ENCODE measurements around the gene ADH7. TPM values are rescaled to one million over a fixed set of nuclear protein-coding genes. Genes with fewer than 3 reads are reported as not detected.

Gene ADH7
- total RNA-seq, 4 donors from 2014 or later, result 0.13 to 9.9 (median 1.2) TPM; not detected in 1

- peaks cover 3 to 41% (median 15%) of the 10 kb centered on the region in 3 donors for H3K4me1 ChIP-seq
- H3K27me3 ChIP-seq, result no peaks in the 10 kb centered on the region
- 8 to 12% methylated on average over 5 of the region's 5 CpGs for WGBS, 2 donors (ENCODE audit: low coverage in 1 of 2)
- no peak overlapping the region for H3K4me3 ChIP-seq
- H3K36me3 ChIP-seq, result no peaks in the 10 kb centered on the region
- H3K27ac ChIP-seq, result peak overlapping the region; percentile 83 to 89 (median 86)
- TF ChIP-seq POLR2AphosphoS5 (IDR thresholded peaks at IDR 0.05), result peak; percentile 96
- no peak for TF ChIP-seq EP300 (IDR thresholded peaks at IDR 0.05)
- ATAC-seq, result peak; percentile 94
- peaks cover 0 to 4% (median 0%) of the 10 kb centered on the region in 3 donors for H3K9me3 ChIP-seq
Measured at GRCh38 chr4:99383833-99384392, 51.2 kb downstream of the ADH7 start.

DNA sequence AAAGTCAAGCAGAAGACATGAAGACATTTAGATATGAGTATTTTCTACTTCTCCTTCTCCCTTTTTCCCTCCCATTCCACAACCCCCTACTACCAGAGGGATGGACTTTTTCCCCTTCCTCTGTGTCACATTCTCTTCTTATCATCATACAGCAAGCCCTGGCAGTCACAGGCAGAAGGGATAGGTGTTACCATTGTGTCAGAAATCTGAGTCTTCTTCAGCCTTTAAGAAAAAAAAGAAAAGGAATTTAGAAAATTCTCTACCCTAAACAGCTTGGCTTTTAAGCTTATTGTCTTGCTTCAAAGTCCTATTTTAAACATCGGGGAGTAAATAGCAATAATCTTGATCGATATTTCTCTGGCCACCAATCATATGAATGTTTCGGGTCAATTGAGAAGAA lies 51.7 kb downstream of the ADH7 start:
- Histone ChIP-seq H3K9me3 (no peaks in the 10 kb centered on the region), H3K4me3 (no peak overlapping the region), H3K36me3 (no peaks in the 10 kb centered on the region), H3K27me3 (no peaks in the 10 kb centered on the region), H3K27ac (peak overlapping the region; percentile 83 to 89 (median 86)), H3K4me1 (peaks cover 3 to 41% (median 15%) of the 10 kb centered on the region in 3 donors)
- ATAC-seq, result peak; percentile 31
- WGBS, 2 donors (ENCODE audit: low coverage in 1 of 2), result 56 to 73% methylated on average over 3 of the region's 3 CpGs
- no peak for TF ChIP-seq POLR2A (IDR thresholded peaks at IDR 0.05)
- TF ChIP-seq, protein P1, sequence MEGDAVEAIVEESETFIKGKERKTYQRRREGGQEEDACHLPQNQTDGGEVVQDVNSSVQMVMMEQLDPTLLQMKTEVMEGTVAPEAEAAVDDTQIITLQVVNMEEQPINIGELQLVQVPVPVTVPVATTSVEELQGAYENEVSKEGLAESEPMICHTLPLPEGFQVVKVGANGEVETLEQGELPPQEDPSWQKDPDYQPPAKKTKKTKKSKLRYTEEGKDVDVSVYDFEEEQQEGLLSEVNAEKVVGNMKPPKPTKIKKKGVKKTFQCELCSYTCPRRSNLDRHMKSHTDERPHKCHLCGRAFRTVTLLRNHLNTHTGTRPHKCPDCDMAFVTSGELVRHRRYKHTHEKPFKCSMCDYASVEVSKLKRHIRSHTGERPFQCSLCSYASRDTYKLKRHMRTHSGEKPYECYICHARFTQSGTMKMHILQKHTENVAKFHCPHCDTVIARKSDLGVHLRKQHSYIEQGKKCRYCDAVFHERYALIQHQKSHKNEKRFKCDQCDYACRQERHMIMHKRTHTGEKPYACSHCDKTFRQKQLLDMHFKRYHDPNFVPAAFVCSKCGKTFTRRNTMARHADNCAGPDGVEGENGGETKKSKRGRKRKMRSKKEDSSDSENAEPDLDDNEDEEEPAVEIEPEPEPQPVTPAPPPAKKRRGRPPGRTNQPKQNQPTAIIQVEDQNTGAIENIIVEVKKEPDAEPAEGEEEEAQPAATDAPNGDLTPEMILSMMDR (IDR thresholded peaks at IDR 0.05), result no peak
- TF ChIP-seq EP300 (IDR thresholded peaks at IDR 0.05), result no peak
- no peak for TF ChIP-seq POLR2AphosphoS5 (IDR thresholded peaks at IDR 0.05)

- ATAC-seq, result no peak
- peaks cover 3 to 41% (median 15%) of the 10 kb centered on the region in 3 donors for H3K4me1 ChIP-seq
- 70 to 75% methylated on average over 1 of the region's 1 CpG for WGBS, 2 donors (ENCODE audit: low coverage in 1 of 2)
- H3K36me3 ChIP-seq, result no peaks in the 10 kb centered on the region
- TF ChIP-seq EP300 (IDR thresholded peaks at IDR 0.05) (no peak), POLR2A (IDR thresholded peaks at IDR 0.05) (no peak), POLR2AphosphoS5 (IDR thresholded peaks at IDR 0.05) (no peak)
- TF ChIP-seq, protein P1 (IDR thresholded peaks at IDR 0.05), result no peak
- peak overlapping the region; percentile 83 to 89 (median 86) for H3K27ac ChIP-seq
- no peaks in the 10 kb centered on the region for H3K9me3 ChIP-seq
- H3K27me3 ChIP-seq, result no peaks in the 10 kb centered on the region
- no peak overlapping the region for H3K4me3 ChIP-seq
Measured at GRCh38 chr4:99382745-99383360, 52.3 kb downstream of the ADH7 start.

- no peak for ATAC-seq
- Histone ChIP-seq H3K4me3 (no peak overlapping the region), H3K4me1 (peaks cover 3 to 47% (median 15%) of the 10 kb centered on the region in 3 donors), H3K27me3 (no peaks in the 10 kb centered on the region), H3K27ac (peak overlapping the region; percentile 4 to 89 (median 68)), H3K9me3 (no peaks in the 10 kb centered on the region), H3K36me3 (no peaks in the 10 kb centered on the region)
- no peak for TF ChIP-seq POLR2A (IDR thresholded peaks at IDR 0.05)
- TF ChIP-seq POLR2AphosphoS5 (IDR thresholded peaks at IDR 0.05), result no peak
- TF ChIP-seq, protein P1 (IDR thresholded peaks at IDR 0.05), result no peak
- no peak for TF ChIP-seq EP300 (IDR thresholded peaks at IDR 0.05)
- 12 to 22% methylated on average over 1 of the region's 1 CpG for WGBS, 2 donors (ENCODE audit: low coverage in 1 of 2)
Measured at GRCh38 chr4:99381588-99382175, 53.5 kb downstream of the ADH7 start.

- Histone ChIP-seq H3K9me3 (no peaks in the 10 kb centered on the region), H3K4me3 (no peak overlapping the region), H3K4me1 (peaks cover 3 to 39% (median 15%) of the 10 kb centered on the region in 3 donors), H3K27me3 (no peaks in the 10 kb centered on the region), H3K27ac (no peak overlapping the region), H3K36me3 (no peaks in the 10 kb centered on the region)
- ATAC-seq, result no peak
- TF ChIP-seq POLR2A (IDR thresholded peaks at IDR 0.05) (no peak), EP300 (IDR thresholded peaks at IDR 0.05) (no peak), POLR2AphosphoS5 (IDR thresholded peaks at IDR 0.05) (no peak)
- TF ChIP-seq, protein P1 (IDR thresholded peaks at IDR 0.05), result no peak
Measured at GRCh38 chr4:99379571-99379970, 55.6 kb downstream of the ADH7 start.

Data from gastroesophageal sphincter (tissue), 4 donors.